HG02885 (cell line): ENCODE data around the gene MYPN.

Experiments
- ATAC-seq: cut with Tn5 transposase; IDR thresholded peaks from one replicate; pipeline ENCODE4 v1.9.1; 2021; ENCODE audit warnings: mild to moderate bottlenecking; ENCODE audit not compliant: unreplicated experiment, poor library complexity

The MYPN gene

GRCh38 chr10:68261132-68261856, 152.0 kb downstream of the MYPN start:
- ATAC-seq = no peak
